Immature natural killer cell (primary cell): Measurements from ENCODE around the gene TCF7L2. TPM values are rescaled to one million over a fixed set of nuclear protein-coding genes. Genes with fewer than 3 reads are reported as not detected.
"Not testable (repeated sequence)": the region's sequence is repeated elsewhere in the genome, so short reads cannot be mapped to it uniquely, and the experiment has no call there.

Source experiments
- DNase-seq, 3 donors: peaks; one replicate each; pipeline ENCODE4 v3.0.0; 2022; ENCODE audit warnings: mixed read lengths in 1 of 3
- H3K27ac Mint-ChIP-seq, 6 donors: one replicate each; pipeline ENCODE4 v1.8.0; 2020; ENCODE audit warnings: mixed read lengths in 6 of 6, mild to moderate bottlenecking in 5 of 6, inconsistent platforms in 4 of 6, moderate library complexity in 3 of 6
- H3K27me3 Mint-ChIP-seq, 3 donors: one replicate each; pipeline ENCODE4 v1.8.0; 2020 to 2021; ENCODE audit warnings: low read depth in 3 of 3, mild to moderate bottlenecking in 3 of 3, mixed read lengths in 3 of 3, moderate library complexity in 3 of 3, inconsistent platforms in 1 of 3
- H3K36me3 Mint-ChIP-seq, 3 donors: one replicate each; pipeline ENCODE4 v1.8.0; 2020; ENCODE audit warnings: mixed read lengths in 3 of 3, inconsistent platforms in 2 of 3, mild to moderate bottlenecking in 2 of 3
- H3K4me1 Mint-ChIP-seq, 2 donors: one replicate each; pipeline ENCODE4 v1.8.0; 2020; ENCODE audit warnings: inconsistent platforms in 2 of 2, mild to moderate bottlenecking in 2 of 2, mixed read lengths in 2 of 2, moderate library complexity in 1 of 2
- H3K4me3 Mint-ChIP-seq, 5 donors: one replicate each; pipeline ENCODE4 v1.8.0; 2020; ENCODE audit warnings: mild to moderate bottlenecking in 5 of 5, mixed read lengths in 5 of 5, inconsistent platforms in 3 of 5, moderate library complexity in 3 of 5
- H3K9me3 Mint-ChIP-seq, 6 donors: one replicate each; pipeline ENCODE4 v1.8.0; 2020; ENCODE audit warnings: mild to moderate bottlenecking in 6 of 6, mixed read lengths in 6 of 6, inconsistent platforms in 4 of 6, moderate library complexity in 3 of 6
- polyA plus RNA-seq, 3 donors: library from polyadenylated mRNA; unstranded; fragments of 300-500 nt; fragmentation: Illumina TruSeq; gene quantifications; one replicate each; pipeline ENCODE4 v1.2.3, GENCODE V29; 2021

TCF7L2 gene
- polyA plus RNA-seq, 3 donors from 2014 or later: 0.83 to 1.8 TPM; not detected in 1

GRCh38 chr10:113060201-113061053 lies 110.4 kb downstream of the TCF7L2 start:
- H3K9me3 Mint-ChIP-seq: no peaks in the 10 kb centered on the region
- DNase-seq: no peak
- no peak overlapping the region for H3K4me3 Mint-ChIP-seq
- H3K27ac Mint-ChIP-seq: no peak overlapping the region
- H3K36me3 Mint-ChIP-seq: no peaks in the 10 kb centered on the region
- H3K4me1 Mint-ChIP-seq: no peaks in the 10 kb centered on the region
- peaks cover 0 to 3% (median 0%) of the 10 kb centered on the region in 3 donors for H3K27me3 Mint-ChIP-seq

- no peaks in the 10 kb centered on the region for H3K9me3 Mint-ChIP-seq
- no peaks in the 10 kb centered on the region for H3K4me1 Mint-ChIP-seq
- no peak overlapping the region for H3K4me3 Mint-ChIP-seq
- peaks cover 0 to 3% (median 0%) of the 10 kb centered on the region in 3 donors for H3K27me3 Mint-ChIP-seq
- H3K27ac Mint-ChIP-seq: no peak overlapping the region
- no peaks in the 10 kb centered on the region for H3K36me3 Mint-ChIP-seq
- no peak for DNase-seq
Measured at GRCh38 chr10:113061054-113061430, 111.0 kb downstream of the TCF7L2 start.

GRCh38 chr10:113061557-113061956 lies 111.5 kb downstream of the TCF7L2 start:
- no peak for DNase-seq
- Mint-ChIP-seq H3K9me3 (no peaks in the 10 kb centered on the region), H3K36me3 (no peaks in the 10 kb centered on the region), H3K4me3 (no peak overlapping the region), H3K27me3 (peaks cover 0 to 3% (median 0%) of the 10 kb centered on the region in 3 donors), H3K4me1 (no peaks in the 10 kb centered on the region), H3K27ac (no peak overlapping the region)

GRCh38 chr10:113063043-113063967 lies 113.3 kb downstream of the TCF7L2 start:
- Mint-ChIP-seq H3K9me3 (no peaks in the 10 kb centered on the region), H3K4me1 (no peaks in the 10 kb centered on the region), H3K27ac (peak overlapping the region in 2 of 6 donors; percentile 5 to 48), H3K4me3 (no peak overlapping the region), H3K36me3 (no peaks in the 10 kb centered on the region), H3K27me3 (peaks cover 0 to 1% (median 0%) of the 10 kb centered on the region in 3 donors)
- no peak for DNase-seq

GRCh38 chr10:113064039-113064438 lies 114.0 kb downstream of the TCF7L2 start:
- no peaks in the 10 kb centered on the region for H3K4me1 Mint-ChIP-seq
- peaks cover 0 to 1% (median 0%) of the 10 kb centered on the region in 3 donors for H3K27me3 Mint-ChIP-seq
- no peak for DNase-seq
- no peaks in the 10 kb centered on the region for H3K9me3 Mint-ChIP-seq
- H3K36me3 Mint-ChIP-seq: no peaks in the 10 kb centered on the region
- H3K27ac Mint-ChIP-seq: no peak overlapping the region
- no peak overlapping the region for H3K4me3 Mint-ChIP-seq

- not testable (repeated sequence) for H3K36me3 Mint-ChIP-seq, H3K27ac Mint-ChIP-seq, DNase-seq, H3K9me3 Mint-ChIP-seq, H3K4me1 Mint-ChIP-seq, H3K4me3 Mint-ChIP-seq, H3K27me3 Mint-ChIP-seq
Measured at GRCh38 chr10:113066120-113066519, 116.1 kb downstream of the TCF7L2 start.

- no peaks in the 10 kb centered on the region for H3K9me3 Mint-ChIP-seq
- no peak for DNase-seq
Measured at GRCh38 chr10:113066561-113067312, 116.7 kb downstream of the TCF7L2 start.

GRCh38 chr10:113067501-113067900 lies 117.5 kb downstream of the TCF7L2 start:
- H3K27me3 Mint-ChIP-seq: peaks cover 0 to 3% (median 0%) of the 10 kb centered on the region in 3 donors
- H3K36me3 Mint-ChIP-seq: peaks cover 0 to 3% (median 0%) of the 10 kb centered on the region in 3 donors
- no peak for DNase-seq
- no peak overlapping the region for H3K27ac Mint-ChIP-seq
- no peaks in the 10 kb centered on the region for H3K4me1 Mint-ChIP-seq
- H3K9me3 Mint-ChIP-seq: no peaks in the 10 kb centered on the region
- H3K4me3 Mint-ChIP-seq: no peak overlapping the region

More at GRCh38 chr10:113066561-113067312, 116.7 kb downstream of the TCF7L2 start:
- Mint-ChIP-seq H3K4me3 (no peak overlapping the region), H3K36me3 (peaks cover 0 to 3% (median 0%) of the 10 kb centered on the region in 3 donors), H3K4me1 (no peaks in the 10 kb centered on the region), H3K27ac (no peak overlapping the region), H3K27me3 (peaks cover 0 to 3% (median 0%) of the 10 kb centered on the region in 3 donors)

- Mint-ChIP-seq H3K4me3 (no peak overlapping the region), H3K27ac (no peak overlapping the region), H3K36me3 (peaks cover 0 to 3% (median 0%) of the 10 kb centered on the region in 3 donors), H3K4me1 (no peaks in the 10 kb centered on the region), H3K9me3 (no peaks in the 10 kb centered on the region), H3K27me3 (peaks cover 0 to 2% (median 0%) of the 10 kb centered on the region in 3 donors)
- no peak for DNase-seq
Measured at GRCh38 chr10:113068178-113068890, 118.3 kb downstream of the TCF7L2 start.

- H3K9me3 Mint-ChIP-seq: no peaks in the 10 kb centered on the region
- H3K36me3 Mint-ChIP-seq: peaks cover 0 to 3% (median 0%) of the 10 kb centered on the region in 3 donors
- no peak overlapping the region for H3K4me3 Mint-ChIP-seq
- H3K27ac Mint-ChIP-seq: no peak overlapping the region
- peaks cover 0 to 2% (median 0%) of the 10 kb centered on the region in 3 donors for H3K27me3 Mint-ChIP-seq
- no peaks in the 10 kb centered on the region for H3K4me1 Mint-ChIP-seq
- DNase-seq: no peak
Measured at GRCh38 chr10:113069595-113069994, 119.5 kb downstream of the TCF7L2 start.

- H3K4me1 Mint-ChIP-seq: no peaks in the 10 kb centered on the region
- no peaks in the 10 kb centered on the region for H3K9me3 Mint-ChIP-seq
- H3K36me3 Mint-ChIP-seq: peaks cover 0 to 3% (median 0%) of the 10 kb centered on the region in 3 donors
- no peak overlapping the region for H3K4me3 Mint-ChIP-seq
- H3K27me3 Mint-ChIP-seq: peaks cover 0 to 2% (median 0%) of the 10 kb centered on the region in 3 donors
- no peak overlapping the region for H3K27ac Mint-ChIP-seq
- no peak for DNase-seq
Measured at GRCh38 chr10:113071446-113071845, 121.4 kb downstream of the TCF7L2 start.

- H3K27ac Mint-ChIP-seq: no peak overlapping the region
- H3K9me3 Mint-ChIP-seq: no peaks in the 10 kb centered on the region
- no peak overlapping the region for H3K4me3 Mint-ChIP-seq
- H3K36me3 Mint-ChIP-seq: peaks cover 0 to 3% (median 3%) of the 10 kb centered on the region in 3 donors
- H3K4me1 Mint-ChIP-seq: no peaks in the 10 kb centered on the region
- DNase-seq: no peak
- peaks cover 0 to 2% (median 0%) of the 10 kb centered on the region in 3 donors for H3K27me3 Mint-ChIP-seq
Measured at GRCh38 chr10:113073549-113074189, 123.6 kb downstream of the TCF7L2 start.
